Measurements from ENCODE around the gene PRRT1.
"Not testable (repeated sequence)": the region's sequence is repeated elsewhere in the genome, so short reads cannot be mapped to it uniquely, and the experiment has no call there.

The PRRT1 gene

GRCh38 chr6:32117461-32117860, 34.3 kb downstream of the PRRT1 start:
- no peak for DNase-seq

- no peak for DNase-seq
Measured at GRCh38 chr6:32116674-32117073, 35.1 kb downstream of the PRRT1 start.

GRCh38 chr6:32115623-32116022, 36.1 kb downstream of the PRRT1 start:
- no peak for DNase-seq

- no peak for DNase-seq
Measured at GRCh38 chr6:32114796-32115195, 36.9 kb downstream of the PRRT1 start.

- DNase-seq, result peak in 1 of 2 donors; percentile 24
Measured at GRCh38 chr6:32113386-32114352, 38.1 kb downstream of the PRRT1 start.

- no peak for DNase-seq
Measured at GRCh38 chr6:32112431-32112980, 39.2 kb downstream of the PRRT1 start.

- no peak for DNase-seq
Measured at GRCh38 chr6:32111424-32112066, 40.2 kb downstream of the PRRT1 start.

- DNase-seq, result no peak
Measured at GRCh38 chr6:32110632-32111031, 41.1 kb downstream of the PRRT1 start.

GRCh38 chr6:32109765-32110160, 42.0 kb downstream of the PRRT1 start:
- no peak for DNase-seq

- no peak for DNase-seq
Measured at GRCh38 chr6:32109114-32109764, 42.5 kb downstream of the PRRT1 start, which contains the start of gene TNXB. TNXB (minus strand) TSS chr6:32109338; CDS start chr6:32098198, 11,140 bp downstream.

- DNase-seq, result no peak
Measured at GRCh38 chr6:32108727-32109113, 43.0 kb downstream of the PRRT1 start.

- no peak for DNase-seq
Measured at GRCh38 chr6:32108094-32108627, 43.6 kb downstream of the PRRT1 start.

GRCh38 chr6:32107406-32107805, 44.3 kb downstream of the PRRT1 start:
- DNase-seq, result no peak

GRCh38 chr6:32105433-32105832, 46.3 kb downstream of the PRRT1 start:
- DNase-seq, result no peak

GRCh38 chr6:32102255-32102654, 49.5 kb downstream of the PRRT1 start:
- DNase-seq, result no peak

- not testable (repeated sequence) for DNase-seq
Measured at GRCh38 chr6:32100251-32100650, 51.5 kb downstream of the PRRT1 start.

Data from CD4-positive, alpha-beta T cell treated with Interleukin-1 beta for 1 hour (primary cell).